A549 (cell line): Measurements from ENCODE around the gene LHFPL2. TPM values are rescaled to one million over a fixed set of nuclear protein-coding genes. Genes with fewer than 3 reads are reported as not detected.

ENCODE experiments used
- ATAC-seq, 2 experiments: fragments of 200-7000 bp in 1 of 2; fragments of >200 bp in 1 of 2; cut with Nextera tagmentation in 1 of 2; cut with Tn5 transposase in 1 of 2; 3 replicates each; pipeline versions ENCODE4 v1.8.0 to v1.9.1; 2018 to 2020; ENCODE audit warnings: mild to moderate bottlenecking in 1 of 2, moderate library complexity in 1 of 2
- CTCF ChIA-PET: fragments of 300-600 bp; sonication (Branson Sonifier 250); formaldehyde crosslinking; extraction: SDS; loops from one replicate; lab custom pipeline; 2021; ENCODE audit warnings: antibody characterized with exemption, inconsistent platforms; lab: Yijun Ruan, JAX
- POLR2A ChIA-PET: fragments of 350-600 bp; formaldehyde crosslinking; extraction: SDS; loops from one replicate; lab custom pipeline; 2021; ENCODE audit warnings: antibody characterized with exemption, inconsistent platforms; lab: Yijun Ruan, JAX
- DNase-seq, 2 experiments: peaks; one replicate each; pipeline versions ENCODE4 v3.0.0 to v3.0.0-alpha.2; 2011 to 2016; ENCODE audit warnings: low read depth in 1 of 2, low spot score in 1 of 2
- FAIRE-seq: peaks from 2 replicates; lab custom pipeline; 2011; peaks lifted over from hg19 to GRCh38; lab: Jason Lieb, UNC
- H3K27ac ChIP-seq, 2 experiments: fragments of >200 bp; sonication (Bioruptor Twin); formaldehyde crosslinking; 3 replicates each; pipeline ENCODE4 v1.5.1; 2016 to 2017
- H3K4me1 ChIP-seq: fragments of >200 bp; sonication (Bioruptor Twin); formaldehyde crosslinking; 3 replicates; pipeline ENCODE4 v1.6.1; 2016
- H3K4me2 ChIP-seq: fragments of >200 bp; sonication (Bioruptor Twin); formaldehyde crosslinking; 3 replicates; pipeline ENCODE4 v1.6.1; 2016
- H3K4me3 ChIP-seq: fragments of >200 bp; sonication (Bioruptor Twin); formaldehyde crosslinking; 3 replicates; pipeline ENCODE4 v1.5.1; 2016
- H3K9me3 ChIP-seq: fragments of >200 bp; sonication (Bioruptor Twin); formaldehyde crosslinking; 3 replicates; pipeline ENCODE4 v1.6.1; 2016
- CBX2 ChIP-seq: fragments of 200-600 bp; sonication (generic); IDR thresholded peaks from 2 replicates; pipeline ENCODE4 v1.6.1; 2016; ENCODE audit warnings: low read depth, mild to moderate bottlenecking, borderline replicate concordance
- CHD2 ChIP-seq: fragments of 150-350 bp; IDR thresholded peaks from 2 replicates; pipeline ENCODE4 v1.6.1; 2014; ENCODE audit warnings: low read length; ENCODE audit not compliant: partially characterized antibody
- CHD4 ChIP-seq: fragments of 200-600 bp; sonication (generic); IDR thresholded peaks from 2 replicates; pipeline ENCODE4 v1.6.1; 2016; ENCODE audit warnings: antibody characterized with exemption, mild to moderate bottlenecking, borderline replicate concordance
- ESRRA ChIP-seq: fragments of 150-350 bp; IDR thresholded peaks from 2 replicates; pipeline ENCODE4 v1.6.1; 2014; ENCODE audit warnings: mild to moderate bottlenecking, low read length, borderline replicate concordance
- FOSB ChIP-seq: fragments of 250-450 bp; sonication (Bioruptor Pico); IDR thresholded peaks from 2 replicates; pipeline ENCODE4 v1.5.0; 2020; ENCODE audit warnings: mild to moderate bottlenecking, moderate library complexity
- FOXS1 ChIP-seq: fragments of 250-450 bp; sonication (Bioruptor Pico); IDR thresholded peaks from 2 replicates; pipeline ENCODE4 v1.5.0; 2020; ENCODE audit warnings: mild to moderate bottlenecking, moderate library complexity
- HDAC2 ChIP-seq: fragments of 200-600 bp; sonication (generic); IDR thresholded peaks from 2 replicates; pipeline ENCODE4 v1.6.1; 2016
- HOXA7 ChIP-seq: fragments of 250-450 bp; sonication (Bioruptor Pico); IDR thresholded peaks from 2 replicates; pipeline ENCODE4 v1.5.0; 2020; ENCODE audit warnings: mild to moderate bottlenecking, moderate library complexity
- HOXB13 ChIP-seq: fragments of 250-450 bp; sonication (Bioruptor Pico); IDR thresholded peaks from 2 replicates; pipeline ENCODE4 v1.5.0; 2020; ENCODE audit warnings: low read depth, mild to moderate bottlenecking, moderate library complexity
- KDM5A ChIP-seq: fragments of 200-600 bp; sonication (generic); IDR thresholded peaks from 2 replicates; pipeline ENCODE4 v1.6.1; 2016; ENCODE audit warnings: antibody characterized with exemption, mild to moderate bottlenecking
- NPAS2 ChIP-seq: fragments of 250-450 bp; sonication (Bioruptor Pico); IDR thresholded peaks from 2 replicates; pipeline ENCODE4 v1.8.0; 2022; ENCODE audit warnings: mild to moderate bottlenecking, moderate library complexity, borderline replicate concordance
- POLR2A ChIP-seq: IDR thresholded peaks from 2 replicates; pipeline ENCODE4 v1.6.1; 2012; ENCODE audit warnings: mild to moderate bottlenecking, low read length
- POLR2AphosphoS2 ChIP-seq: conservative IDR thresholded peaks from 2 replicates; pipeline ENCODE4 v1.6.1; 2012; ENCODE audit warnings: low read length, improper control_type of control experiment, inconsistent platforms
- RCOR1 ChIP-seq: fragments of 150-350 bp; IDR thresholded peaks from 2 replicates; pipeline ENCODE4 v1.6.1; 2014; ENCODE audit warnings: antibody characterized with exemption, low read length, low read depth
- RFX5 ChIP-seq: fragments of 450-650 bp; IDR thresholded peaks from 2 replicates; pipeline ENCODE4 v1.7.1; 2014; ENCODE audit warnings: antibody characterized with exemption, mild to moderate bottlenecking, moderate library complexity
- SREBF2 ChIP-seq: fragments of 450-650 bp; IDR thresholded peaks from 2 replicates; pipeline ENCODE4 v1.6.1; 2014; ENCODE audit warnings: mild to moderate bottlenecking, moderate library complexity
- TFCP2L1 ChIP-seq: fragments of 250-450 bp; sonication (Bioruptor Pico); IDR thresholded peaks from 2 replicates; pipeline ENCODE4 v1.5.0; 2021; ENCODE audit warnings: mild to moderate bottlenecking
- ZSCAN20 ChIP-seq: fragments of 250-450 bp; sonication (Bioruptor Pico); IDR thresholded peaks from 2 replicates; pipeline ENCODE4 v1.8.0; 2022; ENCODE audit warnings: mild to moderate bottlenecking, moderate library complexity
- WGBS: methylation state at CpG from one replicate; pipeline ENCODE4 v1.1.6; 2017; ENCODE audit errors: missing lambda C conversion rate; 5-methylcytosine and 5-hydroxymethylcytosine counted together
- polyA plus RNA-seq, 4 experiments: library from polyadenylated mRNA; depleted of rRNA in 3 of 4; stranded (reverse); fragments of >200 nt; fragmentation: RNase III in 1 of 4; extraction: RNeasy Plus Mini Kit Qiagen cat#74134 plus additional on column Dnase treatment in 1 of 4; gene quantifications; 2 replicates in 3 of 4; 3 replicates in 1 of 4; pipeline ENCODE4 v1.2.3, GENCODE V29; 2011 to 2017
- TF ChIP-seq, protein P1 (sequence below): fragments of >200 bp; sonication (Bioruptor Twin); formaldehyde crosslinking; IDR thresholded peaks from 2 replicates; pipeline ENCODE4 v1.6.1; 2016
- TF ChIP-seq, protein P2 (sequence below): IDR thresholded peaks from 2 replicates; pipeline ENCODE4 v1.6.1; 2012
- TF ChIP-seq, protein P3 (sequence below): fragments of >200 bp; sonication (Bioruptor Twin); formaldehyde crosslinking; IDR thresholded peaks from 3 replicates; pipeline ENCODE4 v1.6.1; 2016
- TF ChIP-seq, protein P4 (sequence below): fragments of >200 bp; sonication (Bioruptor Twin); formaldehyde crosslinking; IDR thresholded peaks from 3 replicates; pipeline ENCODE4 v1.5.1; 2016
- TF ChIP-seq, protein P5 (sequence below): fragments of 250-450 bp; sonication (Bioruptor Pico); IDR thresholded peaks from 2 replicates; pipeline ENCODE4 v1.5.0; 2021; ENCODE audit warnings: mild to moderate bottlenecking, moderate library complexity, borderline replicate concordance

The LHFPL2 gene
- polyA plus RNA-seq, 2 of the 4 experiments (the other 2 are of a cell fraction), result 24.9 to 41.7 TPM

DNA sequence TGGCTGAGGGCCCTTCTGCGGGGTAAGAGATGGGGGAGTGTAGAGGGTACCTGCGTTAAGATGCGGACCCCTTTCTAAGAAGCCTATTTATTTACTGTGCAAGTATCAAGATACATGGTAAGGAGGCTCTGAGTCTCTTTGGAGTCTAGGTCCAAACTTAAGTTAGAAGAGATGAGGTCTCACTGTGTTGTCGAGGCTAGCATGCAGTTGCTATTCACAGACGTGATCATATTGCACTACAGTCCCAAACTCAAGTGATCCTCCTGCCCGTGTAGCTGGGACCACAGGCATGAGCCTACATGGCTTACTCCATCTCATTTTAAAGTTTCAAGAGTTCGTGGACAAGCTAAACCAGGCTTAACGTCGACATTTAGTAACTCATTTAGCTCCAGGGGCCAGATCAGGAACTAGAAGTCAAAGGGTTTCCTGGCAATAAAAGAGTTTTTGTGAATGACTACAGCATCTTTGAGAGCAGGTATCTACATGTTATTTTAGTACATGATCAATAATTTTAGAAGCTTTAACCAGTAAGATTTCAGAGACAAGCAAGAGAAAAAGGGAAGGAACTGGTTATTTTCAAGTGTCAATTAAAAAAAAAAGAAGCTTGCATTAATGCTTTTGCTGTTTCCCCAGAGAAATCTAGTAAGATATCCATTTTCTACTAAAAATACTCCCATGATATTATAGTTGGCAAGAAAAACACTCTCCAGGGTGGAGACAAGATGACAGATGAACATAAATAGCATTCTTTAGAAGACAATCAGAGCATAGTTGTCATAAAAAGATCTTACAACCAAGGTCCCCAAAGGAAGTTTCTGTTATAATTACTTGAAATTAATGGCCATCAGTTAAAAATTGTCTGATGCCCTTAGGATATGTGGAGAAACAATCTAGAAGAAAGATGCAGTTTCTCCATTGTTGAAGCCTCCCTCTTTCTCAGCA lies 146.9 kb downstream of the LHFPL2 start:
- TF ChIP-seq SREBF2 (no peak), KDM5A (no peak), FOXS1 (CRISPR knock-in tag) (no peak), CBX2 (no peak), RCOR1 (no peak), HDAC2 (no peak)
- TF ChIP-seq, protein P1, sequence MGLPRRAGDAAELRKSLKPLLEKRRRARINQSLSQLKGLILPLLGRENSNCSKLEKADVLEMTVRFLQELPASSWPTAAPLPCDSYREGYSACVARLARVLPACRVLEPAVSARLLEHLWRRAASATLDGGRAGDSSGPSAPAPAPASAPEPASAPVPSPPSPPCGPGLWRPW, result no peak
- TF ChIP-seq, protein P2, sequence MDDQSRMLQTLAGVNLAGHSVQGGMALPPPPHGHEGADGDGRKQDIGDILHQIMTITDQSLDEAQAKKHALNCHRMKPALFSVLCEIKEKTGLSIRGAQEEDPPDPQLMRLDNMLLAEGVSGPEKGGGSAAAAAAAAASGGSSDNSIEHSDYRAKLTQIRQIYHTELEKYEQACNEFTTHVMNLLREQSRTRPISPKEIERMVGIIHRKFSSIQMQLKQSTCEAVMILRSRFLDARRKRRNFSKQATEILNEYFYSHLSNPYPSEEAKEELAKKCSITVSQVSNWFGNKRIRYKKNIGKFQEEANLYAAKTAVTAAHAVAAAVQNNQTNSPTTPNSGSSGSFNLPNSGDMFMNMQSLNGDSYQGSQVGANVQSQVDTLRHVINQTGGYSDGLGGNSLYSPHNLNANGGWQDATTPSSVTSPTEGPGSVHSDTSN, result no peak
- no peak for DNase-seq
- no peak overlapping the region for H3K4me2 ChIP-seq
- no peak for ATAC-seq
- H3K9me3 ChIP-seq, result no peaks in the 10 kb centered on the region
- H3K27ac ChIP-seq, result no peak overlapping the region
- ChIA-PET POLR2A (no interaction called here), CTCF (interaction anchor here (0.6 to 1.4 kb wide), 5 partner anchors 18 to 779 kb away, joined by 3 to 5 read pairs (median 3); no protein-coding TSS in a partner anchor)
- H3K4me3 ChIP-seq, result no peak overlapping the region
- 88% methylated on average over 9 of the region's 9 CpGs for WGBS
- H3K4me1 ChIP-seq, result peaks cover 29% of the 10 kb centered on the region
- no peak for FAIRE-seq

DNA sequence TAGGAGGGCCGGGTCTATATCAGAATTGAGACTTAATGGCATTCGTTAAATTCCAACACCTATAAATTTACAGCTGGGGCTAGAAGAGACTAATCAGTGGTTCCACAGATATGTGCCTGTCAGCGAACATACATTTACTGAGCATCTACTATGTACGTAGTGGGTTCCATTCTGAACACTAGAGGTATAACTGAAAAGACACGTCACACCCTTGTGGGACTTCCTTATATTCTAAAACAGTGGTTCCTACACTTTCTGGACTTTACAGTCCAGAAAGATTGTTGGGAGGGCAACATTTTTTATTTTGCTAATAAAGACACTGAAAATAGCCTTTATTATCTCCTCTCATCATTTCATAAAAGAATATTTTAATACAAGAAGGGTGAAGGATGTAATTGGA lies 147.7 kb downstream of the LHFPL2 start:
- Histone ChIP-seq H3K4me3 (no peak overlapping the region), H3K4me1 (peaks cover 30% of the 10 kb centered on the region), H3K27ac (no peak overlapping the region), H3K9me3 (no peaks in the 10 kb centered on the region), H3K4me2 (no peak overlapping the region)
- FAIRE-seq (no peak), ATAC-seq (no peak), DNase-seq (no peak)
- ChIA-PET CTCF (no interaction called here), POLR2A (no interaction called here)
- TF ChIP-seq RCOR1, result no peak
- no peak for TF ChIP-seq CBX2
- no peak for TF ChIP-seq ZSCAN20 (CRISPR knock-in tag)
- no peak for TF ChIP-seq CHD2
- no peak for TF ChIP-seq ESRRA
- TF ChIP-seq, protein P3, sequence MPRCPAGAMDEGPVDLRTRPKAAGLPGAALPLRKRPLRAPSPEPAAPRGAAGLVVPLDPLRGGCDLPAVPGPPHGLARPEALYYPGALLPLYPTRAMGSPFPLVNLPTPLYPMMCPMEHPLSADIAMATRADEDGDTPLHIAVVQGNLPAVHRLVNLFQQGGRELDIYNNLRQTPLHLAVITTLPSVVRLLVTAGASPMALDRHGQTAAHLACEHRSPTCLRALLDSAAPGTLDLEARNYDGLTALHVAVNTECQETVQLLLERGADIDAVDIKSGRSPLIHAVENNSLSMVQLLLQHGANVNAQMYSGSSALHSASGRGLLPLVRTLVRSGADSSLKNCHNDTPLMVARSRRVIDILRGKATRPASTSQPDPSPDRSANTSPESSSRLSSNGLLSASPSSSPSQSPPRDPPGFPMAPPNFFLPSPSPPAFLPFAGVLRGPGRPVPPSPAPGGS, result no peak
- no peak for TF ChIP-seq CHD4
- no peak for TF ChIP-seq RFX5
- TF ChIP-seq, protein P4, sequence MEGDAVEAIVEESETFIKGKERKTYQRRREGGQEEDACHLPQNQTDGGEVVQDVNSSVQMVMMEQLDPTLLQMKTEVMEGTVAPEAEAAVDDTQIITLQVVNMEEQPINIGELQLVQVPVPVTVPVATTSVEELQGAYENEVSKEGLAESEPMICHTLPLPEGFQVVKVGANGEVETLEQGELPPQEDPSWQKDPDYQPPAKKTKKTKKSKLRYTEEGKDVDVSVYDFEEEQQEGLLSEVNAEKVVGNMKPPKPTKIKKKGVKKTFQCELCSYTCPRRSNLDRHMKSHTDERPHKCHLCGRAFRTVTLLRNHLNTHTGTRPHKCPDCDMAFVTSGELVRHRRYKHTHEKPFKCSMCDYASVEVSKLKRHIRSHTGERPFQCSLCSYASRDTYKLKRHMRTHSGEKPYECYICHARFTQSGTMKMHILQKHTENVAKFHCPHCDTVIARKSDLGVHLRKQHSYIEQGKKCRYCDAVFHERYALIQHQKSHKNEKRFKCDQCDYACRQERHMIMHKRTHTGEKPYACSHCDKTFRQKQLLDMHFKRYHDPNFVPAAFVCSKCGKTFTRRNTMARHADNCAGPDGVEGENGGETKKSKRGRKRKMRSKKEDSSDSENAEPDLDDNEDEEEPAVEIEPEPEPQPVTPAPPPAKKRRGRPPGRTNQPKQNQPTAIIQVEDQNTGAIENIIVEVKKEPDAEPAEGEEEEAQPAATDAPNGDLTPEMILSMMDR, result no peak
- no peak for TF ChIP-seq NPAS2
- TF ChIP-seq TFCP2L1 (CRISPR knock-in tag), result no peak
- TF ChIP-seq KDM5A, result no peak
- no peak for TF ChIP-seq HOXB13
- no peak for TF ChIP-seq POLR2AphosphoS2
- TF ChIP-seq HOXA7 (CRISPR knock-in tag), result no peak
- TF ChIP-seq, protein P5, sequence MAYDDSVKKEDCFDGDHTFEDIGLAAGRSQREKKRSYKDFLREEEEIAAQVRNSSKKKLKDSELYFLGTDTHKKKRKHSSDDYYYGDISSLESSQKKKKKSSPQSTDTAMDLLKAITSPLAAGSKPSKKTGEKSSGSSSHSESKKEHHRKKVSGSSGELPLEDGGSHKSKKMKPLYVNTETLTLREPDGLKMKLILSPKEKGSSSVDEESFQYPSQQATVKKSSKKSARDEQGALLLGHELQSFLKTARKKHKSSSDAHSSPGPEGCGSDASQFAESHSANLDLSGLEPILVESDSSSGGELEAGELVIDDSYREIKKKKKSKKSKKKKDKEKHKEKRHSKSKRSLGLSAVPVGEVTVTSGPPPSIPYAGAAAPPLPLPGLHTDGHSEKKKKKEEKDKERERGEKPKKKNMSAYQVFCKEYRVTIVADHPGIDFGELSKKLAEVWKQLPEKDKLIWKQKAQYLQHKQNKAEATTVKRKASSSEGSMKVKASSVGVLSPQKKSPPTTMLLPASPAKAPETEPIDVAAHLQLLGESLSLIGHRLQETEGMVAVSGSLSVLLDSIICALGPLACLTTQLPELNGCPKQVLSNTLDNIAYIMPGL, result no peak
- TF ChIP-seq FOSB (CRISPR knock-in tag), result no peak
- no peak for TF ChIP-seq POLR2A
- WGBS, result 83% methylated on average over 5 of the region's 5 CpGs
